ENCODE results near the gene LPP. TPM values are rescaled to one million over a fixed set of nuclear protein-coding genes. Genes with fewer than 3 reads are reported as not detected.

LPP gene
- total and polyA plus RNA-seq, 8 donors = 8.0 to 885 (median 305) TPM

DNA sequence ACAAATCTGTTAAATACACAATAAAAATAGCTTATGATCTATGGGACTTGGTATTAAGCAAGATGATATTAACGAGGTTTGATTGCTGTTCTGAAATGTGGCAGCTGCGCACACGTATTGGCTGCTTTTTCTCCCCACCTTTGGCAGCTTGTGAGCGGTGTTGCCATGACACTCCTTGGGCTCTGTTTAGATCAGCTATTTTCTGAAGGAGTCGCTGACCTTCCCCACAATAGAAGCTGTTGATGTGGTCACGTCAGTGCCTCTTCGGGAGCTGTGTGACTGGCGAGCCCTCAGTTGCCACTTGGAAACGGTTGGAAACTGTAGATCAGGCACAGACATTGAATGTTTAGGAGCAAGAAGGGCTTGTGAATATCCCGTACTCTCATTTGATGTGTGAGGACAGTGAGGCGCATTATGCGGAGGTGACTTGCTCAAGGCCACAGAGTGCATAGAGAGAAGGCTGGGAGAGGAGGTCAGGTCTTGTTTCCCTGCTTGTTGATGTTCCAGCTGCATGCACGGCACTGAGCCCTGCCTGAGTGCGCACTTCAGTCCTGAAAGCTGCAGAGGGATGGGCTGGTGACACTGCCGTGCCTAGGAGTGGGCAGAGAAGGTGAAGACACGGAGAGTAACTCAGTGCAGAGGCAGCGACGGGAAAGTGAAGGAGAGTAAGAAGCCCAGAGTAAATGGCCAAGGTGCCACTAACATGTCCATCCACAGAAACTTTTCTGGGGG is 198.4 kb downstream of the LPP start:
- peak overlapping the region in 1 of 5 donors; percentile 24 for H3K27ac ChIP-seq
- H3K9me3 ChIP-seq = no peaks in the 10 kb centered on the region
- no peak for TF ChIP-seq POLR2A (IDR thresholded peaks at IDR 0.05)
- TF ChIP-seq, protein P1, sequence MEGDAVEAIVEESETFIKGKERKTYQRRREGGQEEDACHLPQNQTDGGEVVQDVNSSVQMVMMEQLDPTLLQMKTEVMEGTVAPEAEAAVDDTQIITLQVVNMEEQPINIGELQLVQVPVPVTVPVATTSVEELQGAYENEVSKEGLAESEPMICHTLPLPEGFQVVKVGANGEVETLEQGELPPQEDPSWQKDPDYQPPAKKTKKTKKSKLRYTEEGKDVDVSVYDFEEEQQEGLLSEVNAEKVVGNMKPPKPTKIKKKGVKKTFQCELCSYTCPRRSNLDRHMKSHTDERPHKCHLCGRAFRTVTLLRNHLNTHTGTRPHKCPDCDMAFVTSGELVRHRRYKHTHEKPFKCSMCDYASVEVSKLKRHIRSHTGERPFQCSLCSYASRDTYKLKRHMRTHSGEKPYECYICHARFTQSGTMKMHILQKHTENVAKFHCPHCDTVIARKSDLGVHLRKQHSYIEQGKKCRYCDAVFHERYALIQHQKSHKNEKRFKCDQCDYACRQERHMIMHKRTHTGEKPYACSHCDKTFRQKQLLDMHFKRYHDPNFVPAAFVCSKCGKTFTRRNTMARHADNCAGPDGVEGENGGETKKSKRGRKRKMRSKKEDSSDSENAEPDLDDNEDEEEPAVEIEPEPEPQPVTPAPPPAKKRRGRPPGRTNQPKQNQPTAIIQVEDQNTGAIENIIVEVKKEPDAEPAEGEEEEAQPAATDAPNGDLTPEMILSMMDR (IDR thresholded peaks at IDR 0.05) = no peak
- no peak for TF ChIP-seq EP300 (IDR thresholded peaks at IDR 0.05)
- TF ChIP-seq POLR2AphosphoS5 (IDR thresholded peaks at IDR 0.05) = no peak
- intact Hi-C loops (cut with DNase I; ENCODE audit: low total_unique reads) = no loop called here
- H3K4me1 ChIP-seq = peaks cover 25 to 51% (median 35%) of the 10 kb centered on the region in 4 donors
- no peaks in the 10 kb centered on the region for H3K27me3 ChIP-seq
- peaks cover 0 to 5% (median 0%) of the 10 kb centered on the region in 4 donors for H3K36me3 ChIP-seq
- H3K4me3 ChIP-seq = no peak overlapping the region
- 85 to 92% (median 90%) methylated on average over 18 of the region's 18 CpGs for WGBS, 5 donors
- no peak for DNase-seq

DNA sequence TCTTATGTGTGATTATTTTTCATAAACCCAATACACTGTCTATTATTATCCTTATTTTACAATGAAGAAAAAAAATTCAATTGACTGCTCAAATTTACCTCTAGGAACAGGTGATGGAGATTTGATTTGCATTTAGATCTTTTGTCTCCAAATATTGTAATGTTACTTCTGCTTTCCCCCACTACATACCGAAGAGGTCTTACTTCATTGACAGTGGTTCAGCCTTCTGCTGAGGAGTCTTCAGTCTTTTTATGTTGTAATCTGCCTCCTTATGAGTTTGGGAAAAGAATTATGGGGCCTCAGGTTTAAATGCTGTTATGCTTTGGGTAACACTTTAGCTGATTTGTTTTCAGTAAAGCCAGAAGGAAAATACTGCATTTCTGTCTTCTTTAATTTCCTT is 199.5 kb downstream of the LPP start:
- peaks cover 16 to 51% (median 31%) of the 10 kb centered on the region in 4 donors for H3K4me1 ChIP-seq
- DNase-seq = no peak
- H3K27ac ChIP-seq = no peak overlapping the region
- no peak for TF ChIP-seq POLR2A (IDR thresholded peaks at IDR 0.05)
- TF ChIP-seq, protein P1 (IDR thresholded peaks at IDR 0.05) = no peak
- no peak for TF ChIP-seq EP300 (IDR thresholded peaks at IDR 0.05)
- 79 to 94% (median 87%) methylated on average over 1 of the region's 1 CpG for WGBS, 5 donors
- intact Hi-C loops (cut with DNase I; ENCODE audit: low total_unique reads) = no loop called here
- H3K27me3 ChIP-seq = no peaks in the 10 kb centered on the region
- H3K9me3 ChIP-seq = no peaks in the 10 kb centered on the region
- H3K36me3 ChIP-seq = no peaks in the 10 kb centered on the region
- no peak overlapping the region for H3K4me3 ChIP-seq

DNA sequence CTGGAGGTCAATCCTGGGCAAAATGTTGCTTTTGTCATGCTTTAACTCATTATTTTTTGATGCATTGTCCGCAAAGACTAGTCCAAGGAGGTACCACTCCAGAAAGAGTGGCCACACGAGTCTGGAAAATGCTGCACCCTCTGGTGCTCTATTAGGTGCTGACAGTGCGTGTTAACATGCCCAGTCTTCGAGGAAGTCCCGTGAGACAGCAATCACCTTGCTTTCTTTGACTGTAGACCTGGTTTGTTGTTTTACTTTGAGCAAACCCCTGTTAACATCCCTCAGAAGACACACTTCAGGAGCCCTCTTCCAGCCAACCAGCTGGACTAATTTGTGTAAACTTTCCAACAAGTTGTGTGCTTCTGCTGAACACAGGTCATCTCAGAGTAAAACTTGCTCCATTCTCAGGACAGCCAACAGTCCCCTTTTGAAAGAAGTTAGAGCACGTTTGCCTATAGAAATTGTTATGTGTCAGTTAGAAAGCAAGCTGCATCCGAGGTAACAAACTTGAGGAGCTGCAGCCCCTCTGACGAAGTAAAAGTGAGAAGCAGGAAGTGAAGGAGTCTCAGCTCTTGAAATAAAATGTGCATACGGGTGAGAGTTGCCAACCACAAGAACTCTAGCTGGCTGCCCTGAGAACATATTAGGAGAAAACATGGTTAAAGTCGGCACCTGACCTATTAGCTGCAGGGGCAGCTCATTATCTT is 205.0 kb downstream of the LPP start:
- intact Hi-C loops (cut with DNase I; ENCODE audit: low total_unique reads) = no loop called here
- Histone ChIP-seq H3K27me3 (no peaks in the 10 kb centered on the region), H3K27ac (peak overlapping the region in 2 of 5 donors; percentile 3 to 19), H3K4me3 (no peak overlapping the region), H3K36me3 (no peaks in the 10 kb centered on the region), H3K9me3 (no peaks in the 10 kb centered on the region), H3K4me1 (peaks cover 0 to 54% (median 28%) of the 10 kb centered on the region in 4 donors)
- DNase-seq = no peak
- TF ChIP-seq POLR2AphosphoS5 (IDR thresholded peaks at IDR 0.05) (no peak), EP300 (IDR thresholded peaks at IDR 0.05) (no peak), POLR2A (IDR thresholded peaks at IDR 0.05) (no peak)
- TF ChIP-seq, protein P1 (IDR thresholded peaks at IDR 0.05) = no peak
- 70 to 83% (median 77%) methylated on average over 10 of the region's 10 CpGs for WGBS, 5 donors

DNA sequence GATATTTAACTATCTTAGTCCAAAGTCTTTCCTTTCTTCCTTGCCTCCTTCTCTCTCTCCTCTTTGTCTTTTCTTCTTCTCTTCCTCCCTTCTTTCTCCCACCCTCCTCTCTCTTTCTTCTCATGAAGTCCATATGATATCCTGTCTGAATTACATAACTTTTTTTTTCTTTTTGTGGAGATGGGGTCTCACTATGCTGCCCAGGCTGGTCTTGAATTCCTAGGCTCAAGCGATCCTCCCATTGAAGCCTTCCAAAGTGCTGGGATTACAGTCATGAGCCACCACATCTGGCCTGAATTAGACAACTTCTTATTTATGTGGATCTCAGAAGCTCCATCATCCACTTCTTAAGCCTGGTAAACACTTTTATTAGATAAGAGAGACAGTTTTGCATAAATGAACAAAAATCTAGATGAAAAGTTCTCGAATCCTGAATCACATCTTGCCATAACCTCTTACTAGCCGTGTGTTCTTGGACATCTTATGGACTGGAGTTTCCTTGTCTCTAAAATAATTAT is 206.5 kb downstream of the LPP start:
- intact Hi-C loops (cut with DNase I; ENCODE audit: low total_unique reads) = no loop called here
- no peaks in the 10 kb centered on the region for H3K9me3 ChIP-seq
- H3K36me3 ChIP-seq = no peaks in the 10 kb centered on the region
- H3K4me3 ChIP-seq = no peak overlapping the region
- TF ChIP-seq POLR2A (IDR thresholded peaks at IDR 0.05) = no peak
- no peak for TF ChIP-seq POLR2AphosphoS5 (IDR thresholded peaks at IDR 0.05)
- TF ChIP-seq, protein P1 (IDR thresholded peaks at IDR 0.05) = no peak
- no peak for TF ChIP-seq EP300 (IDR thresholded peaks at IDR 0.05)
- peaks cover 11 to 68% (median 38%) of the 10 kb centered on the region in 4 donors for H3K4me1 ChIP-seq
- H3K27ac ChIP-seq = no peak overlapping the region
- no peaks in the 10 kb centered on the region for H3K27me3 ChIP-seq
- 90 to 94% (median 91%) methylated on average over 3 of the region's 3 CpGs for WGBS, 5 donors
- no peak for DNase-seq

Measured in stomach (tissue), 9 donors.